SK-N-SH treated with all-trans-retinoic acid at 6 μM for 48 hours (cell line): Measurements from ENCODE around the gene EIF3I.

Experiments used
- CREB5 ChIP-seq: fragments of 250-450 bp; sonication (Bioruptor Pico); IDR thresholded peaks from 2 replicates; pipeline ENCODE4 v1.5.1; 2020; ENCODE audit warnings: low read depth, mild to moderate bottlenecking, moderate library complexity
- CSDC2 ChIP-seq: fragments of 250-450 bp; sonication (Bioruptor Pico); IDR thresholded peaks from 2 replicates; pipeline ENCODE4 v1.5.0; 2020; ENCODE audit warnings: mild to moderate bottlenecking, moderate library complexity
- CSRNP3 ChIP-seq: fragments of 250-450 bp; sonication (Bioruptor Pico); IDR thresholded peaks from 2 replicates; pipeline ENCODE4 v1.5.1; 2021; ENCODE audit warnings: mild to moderate bottlenecking, moderate library complexity
- ESRRG ChIP-seq: fragments of 250-450 bp; sonication (Bioruptor Pico); IDR thresholded peaks from 2 replicates; pipeline ENCODE4 v1.6.1; 2021; ENCODE audit warnings: mild to moderate bottlenecking
- GLIS3 ChIP-seq: fragments of 250-450 bp; sonication (Bioruptor Pico); IDR thresholded peaks from 2 replicates; pipeline ENCODE4 v1.5.0; 2020; ENCODE audit warnings: mild to moderate bottlenecking, moderate library complexity
- ISL1 ChIP-seq: fragments of 250-450 bp; sonication (Bioruptor Pico); IDR thresholded peaks from 2 replicates; pipeline ENCODE4 v2.1.2; 2022; ENCODE audit warnings: mild to moderate bottlenecking, moderate library complexity
- PATZ1 ChIP-seq: fragments of 250-450 bp; sonication (Bioruptor Pico); IDR thresholded peaks from 2 replicates; pipeline ENCODE4 v1.8.0; 2020; ENCODE audit warnings: mild to moderate bottlenecking, moderate library complexity, borderline replicate concordance
- POU6F1 ChIP-seq: fragments of 250-450 bp; sonication (Bioruptor Pico); IDR thresholded peaks from 2 replicates; pipeline ENCODE4 v1.8.0; 2021; ENCODE audit warnings: low read depth, mild to moderate bottlenecking, moderate library complexity, borderline replicate concordance
- SNAI2 ChIP-seq: fragments of 250-450 bp; sonication (Bioruptor Pico); IDR thresholded peaks from 2 replicates; pipeline ENCODE4 v1.5.0; 2020; ENCODE audit warnings: mild to moderate bottlenecking, moderate library complexity
- ZFP3 ChIP-seq: fragments of 250-450 bp; sonication (Bioruptor Pico); IDR thresholded peaks from 2 replicates; pipeline ENCODE4 v1.5.0; 2020; ENCODE audit warnings: mild to moderate bottlenecking, moderate library complexity
- ZFP30 ChIP-seq: fragments of 450-650 bp; formaldehyde crosslinking; IDR thresholded peaks from 2 replicates; pipeline ENCODE4 v1.5.0; 2022; ENCODE audit warnings: mild to moderate bottlenecking, moderate library complexity

GRCh38 chr1:32239337-32239736 is 17.1 kb downstream of the EIF3I start:
- no peak for TF ChIP-seq PATZ1 (CRISPR knock-in tag)
- no peak for TF ChIP-seq ZFP3
- no peak for TF ChIP-seq CREB5
- no peak for TF ChIP-seq ISL1 (CRISPR knock-in tag)
- no peak for TF ChIP-seq POU6F1 (CRISPR knock-in tag)
- no peak for TF ChIP-seq ZFP30
- TF ChIP-seq CSDC2 (CRISPR knock-in tag), result no peak
- no peak for TF ChIP-seq CSRNP3
- no peak for TF ChIP-seq ESRRG (CRISPR knock-in tag)
- no peak for TF ChIP-seq SNAI2 (CRISPR knock-in tag)
- no peak for TF ChIP-seq GLIS3 (CRISPR knock-in tag)
